HG03066 (cell line): ENCODE measurements around the gene TRIOBP.
"Not testable (repeated sequence)": the region's sequence is repeated elsewhere in the genome, so short reads cannot be mapped to it uniquely, and the experiment has no call there.

Source experiments
- ATAC-seq: cut with Tn5 transposase; IDR thresholded peaks from one replicate; pipeline ENCODE4 v1.9.1; 2021; ENCODE audit warnings: low read depth; ENCODE audit not compliant: unreplicated experiment

The TRIOBP gene

GRCh38 chr22:37717746-37718305 is 21.0 kb downstream of the TRIOBP start:
- not testable (repeated sequence) for ATAC-seq

- no peak for ATAC-seq
Observed at GRCh38 chr22:37725551-37726240, 28.8 kb downstream of the TRIOBP start.

- ATAC-seq: no peak
Observed at GRCh38 chr22:37726241-37726887, 29.5 kb downstream of the TRIOBP start.

GRCh38 chr22:37728620-37729019 is 31.8 kb downstream of the TRIOBP start:
- no peak for ATAC-seq

GRCh38 chr22:37731804-37732471 is 35.1 kb downstream of the TRIOBP start:
- ATAC-seq: no peak

- no peak for ATAC-seq
Observed at GRCh38 chr22:37732699-37733607, 36.1 kb downstream of the TRIOBP start.

GRCh38 chr22:37733625-37734401 is 37.0 kb downstream of the TRIOBP start:
- ATAC-seq: no peak

- no peak for ATAC-seq
Observed at GRCh38 chr22:37734402-37734700, 37.5 kb downstream of the TRIOBP start.

- ATAC-seq: no peak
Observed at GRCh38 chr22:37734964-37735451, 38.2 kb downstream of the TRIOBP start.

- no peak for ATAC-seq
Observed at GRCh38 chr22:37739035-37739434, 42.2 kb downstream of the TRIOBP start.

- no peak for ATAC-seq
Observed at GRCh38 chr22:37739611-37740049, 42.8 kb downstream of the TRIOBP start.

- ATAC-seq: no peak
Observed at GRCh38 chr22:37740455-37741311, 43.8 kb downstream of the TRIOBP start.

- no peak for ATAC-seq
Observed at GRCh38 chr22:37741312-37741795, 44.5 kb downstream of the TRIOBP start.

GRCh38 chr22:37742376-37743171 is 45.7 kb downstream of the TRIOBP start:
- no peak for ATAC-seq

- no peak for ATAC-seq
Observed at GRCh38 chr22:37744589-37744988, 47.7 kb downstream of the TRIOBP start.

GRCh38 chr22:37745548-37746365 is 48.9 kb downstream of the TRIOBP start:
- ATAC-seq: peak; percentile 65
